ENCODE measurements around the gene EIF2D.
"Not testable (repeated sequence)": the region's sequence is repeated elsewhere in the genome, so short reads cannot be mapped to it uniquely, and the experiment has no call there.

The EIF2D gene

GRCh38 chr1:206612129-206612876, at the start of gene EIF2D:
Gene EIF2D (minus strand): TSS chr1:206612465. CDS start chr1:206612342, 123 bp downstream.
- peak; percentile 94 for DNase-seq (ENCODE audit: low read depth)

GRCh38 chr1:206661161-206661820, 49.0 kb upstream of the EIF2D start:
- no peak for DNase-seq (ENCODE audit: low read depth)

GRCh38 chr1:206660136-206660535, 47.9 kb upstream of the EIF2D start:
- no peak for DNase-seq (ENCODE audit: low read depth)

GRCh38 chr1:206658981-206659273, 46.7 kb upstream of the EIF2D start:
- no peak for DNase-seq (ENCODE audit: low read depth)

- peak; percentile 33 for DNase-seq (ENCODE audit: low read depth)
Measured at GRCh38 chr1:206658264-206658980, 46.2 kb upstream of the EIF2D start.

- DNase-seq (ENCODE audit: low read depth): no peak
Measured at GRCh38 chr1:206657751-206658150, 45.5 kb upstream of the EIF2D start.

GRCh38 chr1:206656936-206657335, 44.7 kb upstream of the EIF2D start:
- DNase-seq (ENCODE audit: low read depth): no peak

GRCh38 chr1:206655471-206655882, 43.2 kb upstream of the EIF2D start:
- DNase-seq (ENCODE audit: low read depth): no peak

- no peak for DNase-seq (ENCODE audit: low read depth)
Measured at GRCh38 chr1:206654828-206655227, 42.6 kb upstream of the EIF2D start.

- no peak for DNase-seq (ENCODE audit: low read depth)
Measured at GRCh38 chr1:206653715-206654459, 41.6 kb upstream of the EIF2D start.

GRCh38 chr1:206651958-206652890, 40.0 kb upstream of the EIF2D start:
- peak; percentile 45 for DNase-seq (ENCODE audit: low read depth)

GRCh38 chr1:206651014-206651413, 38.7 kb upstream of the EIF2D start:
- no peak for DNase-seq (ENCODE audit: low read depth)

GRCh38 chr1:206649261-206649921, 37.1 kb upstream of the EIF2D start:
- DNase-seq (ENCODE audit: low read depth): no peak

- DNase-seq (ENCODE audit: low read depth): no peak
Measured at GRCh38 chr1:206647224-206647623, 35.0 kb upstream of the EIF2D start.

GRCh38 chr1:206646504-206646903, 34.2 kb upstream of the EIF2D start:
- DNase-seq (ENCODE audit: low read depth): no peak

- no peak for DNase-seq (ENCODE audit: low read depth)
Measured at GRCh38 chr1:206643118-206643698, 30.9 kb upstream of the EIF2D start.

- not testable (repeated sequence) for DNase-seq (ENCODE audit: low read depth)
Measured at GRCh38 chr1:206642074-206642473, 29.8 kb upstream of the EIF2D start.

- no peak for DNase-seq (ENCODE audit: low read depth)
Measured at GRCh38 chr1:206637605-206638004, 25.3 kb upstream of the EIF2D start.

- DNase-seq (ENCODE audit: low read depth): peak; percentile 9
Measured at GRCh38 chr1:206636671-206637070, 24.4 kb upstream of the EIF2D start.

- peak; percentile 20 for DNase-seq (ENCODE audit: low read depth)
Measured at GRCh38 chr1:206635978-206636345, 23.7 kb upstream of the EIF2D start.
